OCI-LY7 (cell line): Measurements from ENCODE around the gene API5. TPM values are rescaled to one million over a fixed set of nuclear protein-coding genes. Genes with fewer than 3 reads are reported as not detected.

ENCODE experiments used
- BruUV-seq: library from RNA; stranded (reverse); fragments of 400-500 nt; replicated peaks from 2 replicates; lab custom pipeline; 2021; lab: Mats Ljungman, UMichigan
- CTCF ChIA-PET: fragments of 300-600 bp; sonication (Branson Sonifier 250); formaldehyde crosslinking; loops from one replicate; lab custom pipeline; 2022; ENCODE audit warnings: antibody characterized with exemption; ENCODE audit not compliant: unreplicated experiment; lab: Charles Lee
- POLR2A ChIA-PET: fragments of 300-600 bp; sonication (Branson Sonifier 250); formaldehyde crosslinking; loops from one replicate; lab custom pipeline; 2022; ENCODE audit warnings: antibody characterized with exemption; lab: Charles Lee
- DNase-seq: peaks from one replicate; pipeline ENCODE4 v3.0.0-alpha.2; 2015; ENCODE audit warnings: low spot score
- H2AFZ ChIP-seq: fragments of 200-600 bp; sonication (generic), shearing (Covaris generic); 2 replicates; pipeline ENCODE4 v1.6.1; 2014; ENCODE audit warnings: mild to moderate bottlenecking, antibody characterized with exemption, low read length, moderate library complexity
- H3K27ac ChIP-seq: fragments of 200-600 bp; sonication (generic); 2 replicates; pipeline ENCODE4 v1.5.1; 2014; ENCODE audit warnings: mixed run types, low read depth, mild to moderate bottlenecking, moderate library complexity, low read length, inconsistent platforms; ENCODE audit not compliant: poor library complexity, severe bottlenecking
- H3K36me3 ChIP-seq: fragments of 200-600 bp; sonication (generic); 2 replicates; pipeline ENCODE4 v1.6.1; 2014; ENCODE audit warnings: mild to moderate bottlenecking, antibody characterized with exemption, low read length, moderate library complexity, mixed read lengths; ENCODE audit not compliant: insufficient read depth
- H3K4me1 ChIP-seq: fragments of 200-600 bp; sonication (generic); 2 replicates; pipeline ENCODE4 v1.5.1; 2014; ENCODE audit warnings: mild to moderate bottlenecking, low read length; ENCODE audit not compliant: insufficient read depth, poor library complexity, severe bottlenecking
- H3K4me2 ChIP-seq: fragments of 200-600 bp; sonication (generic); 2 replicates; pipeline ENCODE4 v1.6.1; 2014; ENCODE audit warnings: mild to moderate bottlenecking, low read length
- H3K4me3 ChIP-seq: fragments of 200-600 bp; sonication (generic); 2 replicates; pipeline ENCODE4 v1.5.1; 2014; ENCODE audit warnings: mild to moderate bottlenecking, low read depth, low read length; ENCODE audit not compliant: poor library complexity, severe bottlenecking
- H3K79me2 ChIP-seq: fragments of 200-600 bp; sonication (generic); 2 replicates; pipeline ENCODE4 v1.6.1; 2016; ENCODE audit warnings: low read depth, mild to moderate bottlenecking, low read length, moderate library complexity, mixed read lengths; ENCODE audit not compliant: insufficient read depth
- H3K9me2 ChIP-seq: fragments of 200-600 bp; sonication (generic); 2 replicates; pipeline ENCODE4 v1.6.1; 2016; ENCODE audit warnings: mild to moderate bottlenecking, low read length, mixed read lengths; ENCODE audit not compliant: insufficient read depth
- H3K9me3 ChIP-seq: fragments of 200-600 bp; sonication (generic); 2 replicates; pipeline ENCODE4 v1.6.1; 2014; ENCODE audit warnings: mild to moderate bottlenecking, mixed run types, low read length, mixed read lengths
- H4K20me1 ChIP-seq: fragments of 200-600 bp; sonication (generic); 2 replicates; pipeline ENCODE4 v1.6.1; 2014; ENCODE audit warnings: mild to moderate bottlenecking, antibody characterized with exemption, low read length, moderate library complexity, mixed read lengths; ENCODE audit not compliant: insufficient read depth
- CTCF ChIP-seq: fragments of 200-600 bp; sonication (generic); conservative IDR thresholded peaks from 2 replicates; pipeline ENCODE4 v1.5.1; 2014; ENCODE audit warnings: mild to moderate bottlenecking, antibody characterized with exemption, low read length, moderate library complexity, mixed read lengths
- EZH2phosphoT487 ChIP-seq: fragments of 200-600 bp; sonication (generic); IDR thresholded peaks from 2 replicates; pipeline ENCODE4 v1.6.1; 2018; ENCODE audit warnings: low read depth, borderline replicate concordance, mild to moderate bottlenecking, mixed run types, antibody characterized with exemption, low read length, moderate library complexity, mixed read lengths
- intact Hi-C: fragments of 100-400 bp; cut with micrococcal nuclease; formaldehyde crosslinking; loops from one replicate; pipeline ENCODE4 v1.10.0; 2022; ENCODE audit not compliant: unreplicated experiment
- total RNA-seq, 2 experiments: library from RNA; depleted of rRNA in 1 of 2; stranded (reverse); fragments of >200 nt in 1 of 2; shearing (Covaris generic) in 1 of 2; gene quantifications; 2 replicates each; pipeline ENCODE4 v1.2.3, GENCODE V29; 2014 to 2022

The API5 gene
- total RNA-seq, 2 experiments from 2014 or later, result 71.1 to 141 TPM

- intact Hi-C loops, result no loop called here
- Histone ChIP-seq H2AFZ (no peak overlapping the region), H4K20me1 (peaks cover 43% of the 10 kb centered on the region), H3K4me2 (no peak overlapping the region), H3K4me3 (no peak overlapping the region), H3K36me3 (peaks cover 58% of the 10 kb centered on the region), H3K4me1 (peaks cover 19% of the 10 kb centered on the region), H3K9me3 (no peaks in the 10 kb centered on the region), H3K9me2 (no peaks in the 10 kb centered on the region), H3K79me2 (peaks cover 79% of the 10 kb centered on the region), H3K27ac (no peak overlapping the region)
- TF ChIP-seq CTCF, result no peak
- no peak for TF ChIP-seq EZH2phosphoT487
- DNase-seq, result no peak
- no TSS peak for BruUV-seq
- POLR2A ChIA-PET, result interaction anchor here (1.3 kb wide), 1 partner anchor 45 kb away, joined by 5 read pairs; no protein-coding TSS in a partner anchor
- CTCF ChIA-PET, result no interaction called here
Measured at GRCh38 chr11:43315966-43316365, 4.2 kb downstream of the API5 start.

- Histone ChIP-seq H3K4me1 (peaks cover 17% of the 10 kb centered on the region), H3K79me2 (peaks cover 79% of the 10 kb centered on the region), H3K4me3 (no peak overlapping the region), H3K27ac (no peak overlapping the region), H4K20me1 (peaks cover 43% of the 10 kb centered on the region), H3K36me3 (peaks cover 63% of the 10 kb centered on the region), H3K9me3 (no peaks in the 10 kb centered on the region), H3K4me2 (no peak overlapping the region), H2AFZ (no peak overlapping the region), H3K9me2 (no peaks in the 10 kb centered on the region)
- ChIA-PET POLR2A (interaction anchor here (1.3 kb wide), 2 partner anchors 41 to 44 kb away, joined by 5 to 6 read pairs; no protein-coding TSS in a partner anchor), CTCF (no interaction called here)
- DNase-seq, result no peak
- intact Hi-C loops, result no loop called here
- no TSS peak for BruUV-seq
- TF ChIP-seq CTCF (no peak), EZH2phosphoT487 (no peak)
Measured at GRCh38 chr11:43316451-43316850, 4.7 kb downstream of the API5 start.

- Histone ChIP-seq H3K4me2 (no peak overlapping the region), H2AFZ (no peak overlapping the region), H3K9me3 (no peaks in the 10 kb centered on the region), H4K20me1 (no peaks in the 10 kb centered on the region), H3K9me2 (no peaks in the 10 kb centered on the region), H3K4me3 (no peak overlapping the region), H3K27ac (no peak overlapping the region), H3K36me3 (peaks cover 99% of the 10 kb centered on the region), H3K79me2 (no peaks in the 10 kb centered on the region), H3K4me1 (no peaks in the 10 kb centered on the region)
- TF ChIP-seq CTCF (no peak), EZH2phosphoT487 (no peak)
- no TSS peak for BruUV-seq
- POLR2A ChIA-PET, result interaction anchor here (0.6 to 2.9 kb wide), 4 partner anchors 11 to 68 kb away, joined by 3 to 11 read pairs (median 5); partner anchors contain the start of gene API5
- CTCF ChIA-PET, result no interaction called here
- DNase-seq, result no peak
- intact Hi-C loops, result no loop called here
Measured at GRCh38 chr11:43327987-43328386, 16.2 kb downstream of the API5 start.
